ENCODE results near the gene MKKS.
"Not testable (repeated sequence)": the region's sequence is repeated elsewhere in the genome, so short reads cannot be mapped to it uniquely, and the experiment has no call there.

Gene MKKS

DNA sequence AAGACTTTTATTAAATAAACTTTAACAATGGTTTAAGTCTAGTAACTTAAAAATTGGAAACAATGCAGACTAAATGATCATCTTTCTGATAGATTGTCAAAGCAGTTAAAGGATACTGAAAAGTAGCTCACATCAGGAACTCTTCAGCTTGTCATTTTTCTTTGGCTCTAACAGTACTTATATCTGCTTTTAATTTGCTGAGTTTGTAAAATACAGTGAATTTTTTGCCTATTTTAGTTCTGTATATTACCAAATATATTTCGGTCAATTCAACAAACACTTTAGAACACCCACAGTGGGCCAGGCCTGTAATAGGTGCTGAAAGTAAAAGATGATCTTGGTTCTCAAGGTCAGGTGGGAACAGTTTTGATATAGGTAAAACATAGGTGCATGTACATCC is 22.3 kb downstream of the MKKS start:
- no peak for DNase-seq

- DNase-seq = no peak
Measured at GRCh38 chr20:10408108-10408813, 25.8 kb downstream of the MKKS start.

DNA sequence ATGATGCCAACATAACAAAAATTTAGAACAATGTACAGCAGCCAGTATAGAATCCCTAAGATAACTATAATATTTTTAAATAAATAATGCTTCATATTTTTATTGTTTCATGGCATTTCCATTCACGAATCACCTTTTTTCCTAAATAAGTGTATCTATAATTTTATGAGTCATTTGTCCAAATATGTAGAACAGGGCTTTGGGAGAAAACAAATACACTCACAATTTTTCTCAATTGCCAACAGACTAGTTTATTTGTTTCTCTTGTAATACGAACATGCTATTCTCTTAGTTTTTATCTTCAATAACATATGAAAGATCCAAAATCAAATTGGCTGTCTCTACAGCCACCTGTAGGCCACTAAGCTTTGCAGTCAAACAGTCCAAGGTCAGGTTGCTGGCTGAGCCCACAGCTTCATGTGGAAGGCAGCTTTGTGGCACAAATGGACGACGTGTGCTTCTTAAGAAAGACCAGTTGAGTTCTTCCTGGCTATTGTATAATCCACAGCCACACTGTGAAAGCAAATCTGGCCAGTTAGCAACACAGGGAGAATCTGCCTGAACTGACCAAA is 29.0 kb downstream of the MKKS start:
- DNase-seq = no peak

GRCh38 chr20:10404023-10404628 is 29.9 kb downstream of the MKKS start:
- no peak for DNase-seq

GRCh38 chr20:10402938-10403608 is 30.9 kb downstream of the MKKS start:
- no peak for DNase-seq

DNA sequence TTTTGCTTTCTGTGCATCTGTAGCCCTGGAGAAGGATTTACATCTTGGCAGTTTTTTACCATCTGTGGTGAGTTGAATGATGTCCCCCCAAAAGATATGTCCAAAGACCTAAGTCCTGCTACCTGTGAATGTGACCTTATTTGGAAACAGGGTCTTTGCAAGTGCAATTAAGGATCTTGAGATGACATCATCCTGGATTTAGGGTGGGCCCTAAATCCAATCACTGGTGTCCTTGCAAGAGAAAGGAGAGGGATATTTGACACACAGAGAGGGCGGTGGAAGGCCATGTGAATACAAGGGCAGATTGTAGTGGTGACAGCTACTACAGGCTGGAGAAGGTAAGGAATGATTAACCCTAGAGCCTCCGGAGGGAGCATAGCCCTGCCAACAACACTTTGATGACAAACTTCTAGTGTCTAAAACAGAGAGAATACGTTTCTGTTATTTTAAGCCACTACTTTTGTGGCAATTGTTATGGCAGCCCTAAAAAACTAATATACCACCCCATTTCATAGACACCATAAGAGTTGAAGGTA is 35.1 kb downstream of the MKKS start:
- DNase-seq = no peak

- DNase-seq = not testable (repeated sequence)
Measured at GRCh38 chr20:10394752-10395151, 39.3 kb downstream of the MKKS start.

DNA sequence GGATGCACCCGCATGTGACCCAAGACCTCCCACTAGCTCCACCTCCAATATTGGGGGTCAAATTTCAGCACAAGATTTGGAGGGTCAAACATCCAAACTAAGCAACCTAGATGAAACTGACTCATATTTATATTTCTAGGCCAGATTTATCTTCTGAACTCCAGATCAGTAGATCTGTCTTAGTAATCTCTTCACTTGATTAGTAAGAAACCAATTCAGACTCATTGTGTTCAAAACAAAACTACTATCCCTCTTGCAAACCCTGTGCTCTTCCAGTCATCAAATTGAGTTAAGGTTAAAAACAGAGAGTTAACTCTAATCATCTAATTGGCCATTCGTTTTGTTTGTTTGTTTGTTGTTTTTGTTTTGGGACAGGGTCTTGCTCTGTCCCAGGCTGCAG is 43.3 kb downstream of the MKKS start:
- DNase-seq = no peak

- no peak for DNase-seq
Measured at GRCh38 chr20:10388597-10388996, 45.4 kb downstream of the MKKS start.

GRCh38 chr20:10387686-10388085 is 46.3 kb downstream of the MKKS start:
- no peak for DNase-seq

DNA sequence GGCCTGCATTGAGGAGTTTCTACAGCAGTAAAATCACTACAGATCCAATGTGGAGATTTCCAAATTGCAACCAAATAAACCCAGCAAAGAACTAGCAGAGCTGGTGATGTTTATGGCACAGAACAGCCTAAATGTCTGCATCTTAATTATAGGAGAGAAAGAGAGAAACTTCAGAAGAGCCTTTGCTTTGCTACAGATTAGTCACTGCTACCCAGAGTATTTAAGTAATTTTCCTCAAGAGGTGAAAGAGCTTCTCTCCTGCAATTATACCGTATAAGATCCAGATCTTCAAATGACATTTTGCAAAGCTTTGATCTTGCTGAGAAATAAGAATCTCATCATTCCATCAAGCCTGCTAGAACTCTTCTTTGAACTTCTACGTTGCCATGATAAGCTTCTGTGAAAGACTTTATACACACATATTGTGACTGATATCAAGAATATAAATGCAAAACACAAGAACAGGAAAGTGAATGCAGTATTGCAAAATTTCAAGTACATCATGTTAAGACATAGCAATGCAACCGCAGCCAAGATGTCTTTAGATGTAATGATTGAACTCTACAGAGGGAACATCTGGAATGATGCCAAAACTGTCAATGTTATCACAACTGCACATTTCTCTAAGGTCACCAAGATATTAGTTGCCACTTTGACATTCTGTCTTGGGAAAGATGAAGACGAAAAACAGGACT is 48.0 kb downstream of the MKKS start:
- DNase-seq = no peak

DNA sequence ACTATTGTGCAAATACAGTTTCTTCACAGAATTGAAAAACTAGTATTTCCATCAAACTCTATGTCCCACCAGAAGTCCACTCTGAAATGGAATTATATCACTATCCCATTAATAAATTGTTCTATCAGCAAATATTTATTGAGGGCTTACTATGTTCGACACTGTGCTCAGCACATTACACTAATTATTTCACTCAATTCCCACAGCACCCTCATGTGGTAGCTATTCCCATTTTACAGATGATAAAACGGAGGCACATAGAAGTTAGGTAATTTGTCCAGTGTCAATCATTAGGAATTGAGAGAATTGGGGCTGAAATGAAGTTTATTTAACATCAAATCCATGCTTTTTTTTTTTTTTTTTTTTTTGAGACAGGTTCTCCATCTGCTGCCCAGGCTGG is 52.5 kb downstream of the MKKS start:
- peak in 1 of 2 experiments; percentile 20 for DNase-seq

- DNase-seq = peak; percentile 10 to 19
Measured at GRCh38 chr20:10379761-10380160, 54.3 kb downstream of the MKKS start.

DNA sequence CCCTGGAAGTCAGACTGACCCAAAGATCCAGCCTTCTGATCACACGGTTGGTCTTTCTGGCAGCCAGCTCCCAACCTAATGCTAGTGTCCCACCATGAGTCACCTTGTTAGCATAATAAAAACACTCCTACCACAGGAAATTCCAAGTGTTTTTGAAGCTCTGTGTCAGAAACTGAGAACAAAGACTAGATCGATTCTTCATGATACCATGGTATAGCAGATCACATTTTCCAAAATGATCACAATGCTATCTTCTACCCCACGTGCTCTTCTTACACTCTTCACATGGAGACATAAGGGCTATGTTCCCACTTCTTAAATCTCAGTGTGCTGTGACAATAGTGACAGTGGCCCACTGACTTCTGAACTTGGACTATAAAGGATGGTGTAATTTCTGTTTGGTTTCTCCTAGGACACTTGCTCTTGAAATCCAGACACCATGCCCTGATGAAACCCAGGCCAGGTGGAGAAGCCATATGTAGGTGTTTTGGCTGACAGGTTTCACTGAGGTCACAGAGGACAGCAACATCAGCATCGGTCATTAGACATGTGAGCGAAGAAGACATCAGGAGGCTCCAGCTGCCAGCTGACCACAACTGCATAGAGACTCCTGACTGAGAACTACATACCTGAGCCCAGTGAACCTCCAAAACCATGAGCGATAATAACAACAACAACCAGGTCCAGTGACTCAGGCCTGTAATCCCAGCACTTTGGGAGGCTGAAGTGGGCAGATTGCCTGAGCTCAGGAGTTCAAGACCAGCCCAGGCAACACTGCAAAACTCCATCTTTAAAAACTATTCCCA is 57.5 kb downstream of the MKKS start:
- no peak for DNase-seq

GRCh38 chr20:10375191-10375590 is 58.8 kb downstream of the MKKS start:
- DNase-seq = no peak

DNA sequence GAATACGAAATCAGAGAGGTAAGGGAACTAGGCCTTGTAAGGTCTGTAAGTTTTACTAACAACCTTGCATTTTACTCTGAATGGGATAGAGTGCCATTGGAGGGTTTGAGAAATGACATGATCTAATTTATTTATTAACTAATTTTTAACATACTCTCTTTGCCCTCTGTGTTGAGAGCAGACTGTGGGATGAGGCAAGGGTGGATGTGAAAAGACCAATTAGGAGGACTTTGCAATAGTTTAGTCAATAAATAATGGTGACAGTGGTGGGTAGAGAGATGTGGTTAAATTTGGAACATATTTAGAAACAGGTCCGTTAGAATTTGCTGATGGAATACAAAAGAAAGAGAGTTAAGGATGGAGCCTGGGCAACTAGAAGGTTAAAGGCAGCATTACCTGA is 60.0 kb downstream of the MKKS start:
- DNase-seq = no peak

- no peak for DNase-seq
Measured at GRCh38 chr20:10371467-10371866, 62.6 kb downstream of the MKKS start.

DNA sequence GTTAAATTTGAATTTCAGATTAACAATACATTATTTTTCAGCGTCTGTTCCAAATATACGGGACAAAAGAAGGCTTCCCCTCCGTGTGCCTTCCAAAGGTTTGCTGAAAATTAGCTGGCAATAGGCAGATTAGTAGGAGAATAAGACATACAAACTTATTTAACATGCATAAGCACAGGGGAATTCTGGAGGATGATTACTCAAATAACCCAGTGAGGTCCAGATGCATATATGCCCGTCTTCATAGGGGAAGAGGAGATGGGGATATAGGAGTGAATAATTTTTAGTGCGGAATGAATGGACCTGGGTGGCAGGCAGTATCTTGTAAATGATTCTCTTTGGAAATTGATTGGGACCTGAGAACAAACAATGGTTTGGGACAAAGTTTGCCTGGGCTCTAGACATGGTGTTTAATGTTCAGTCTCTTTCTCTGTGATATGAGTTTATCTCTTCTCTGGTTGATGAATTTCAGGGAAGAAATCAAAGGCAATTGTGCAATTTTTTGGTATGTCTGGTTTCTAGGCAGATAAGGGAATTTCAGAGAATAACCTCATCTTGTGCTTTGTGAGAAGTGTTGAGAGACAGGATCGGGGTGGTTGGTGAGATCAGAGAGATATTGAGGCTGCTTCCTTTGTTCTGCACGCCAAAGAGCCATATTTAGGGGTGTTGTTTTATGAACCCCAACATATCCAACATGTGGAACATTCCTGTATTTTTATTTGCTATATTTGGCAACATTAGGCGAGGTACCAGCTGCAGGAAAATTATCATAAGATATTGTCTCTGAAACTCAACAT is 63.7 kb downstream of the MKKS start:
- DNase-seq = no peak

- DNase-seq = no peak
Measured at GRCh38 chr20:10369723-10370090, 64.3 kb downstream of the MKKS start.

DNA sequence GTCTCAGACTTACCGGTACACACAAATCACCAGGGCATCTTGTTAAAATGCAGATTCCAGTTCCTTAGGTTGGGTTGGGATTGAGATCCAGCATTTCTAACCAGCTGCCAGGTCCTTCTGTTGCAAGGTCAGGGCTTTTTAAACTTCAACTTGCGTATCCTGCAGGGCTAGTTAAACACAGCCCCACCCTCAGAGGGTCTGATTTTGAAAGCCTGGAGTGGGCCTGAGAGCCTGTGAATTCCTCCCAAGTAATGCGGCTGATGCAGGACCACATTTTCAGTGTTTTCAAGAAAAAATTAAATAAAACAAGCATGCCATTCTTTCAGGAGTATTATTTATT is 65.3 kb downstream of the MKKS start:
- no peak for DNase-seq

- DNase-seq = no peak
Measured at GRCh38 chr20:10367943-10368701, 65.9 kb downstream of the MKKS start.
